ENCODE data around the gene CABP7.
A peak's percentile ranks its signal among the peaks of the same experiment; 100 is the strongest.

Gene CABP7

DNA sequence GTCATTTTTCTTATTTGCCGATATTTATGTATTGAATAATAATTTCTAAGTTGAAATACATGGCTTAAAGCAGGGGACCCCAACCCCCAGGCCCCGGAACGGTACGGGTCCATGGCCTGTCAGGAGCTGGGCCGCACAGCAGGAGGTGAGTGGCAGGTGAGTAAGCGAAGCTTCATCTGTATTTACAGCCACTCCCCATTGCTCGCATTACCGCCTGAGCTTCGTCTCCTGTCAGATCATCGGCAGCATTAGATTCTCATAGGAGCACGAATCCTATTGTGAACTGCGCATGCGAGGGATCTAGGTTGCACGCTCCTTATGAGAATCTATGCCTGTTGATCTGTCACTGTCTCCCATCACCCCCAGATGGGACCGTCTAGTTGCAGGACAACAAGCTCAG is 42.5 kb downstream of the CABP7 start:
- Histone ChIP-seq H4K20me1 (peaks cover 5% of the 10 kb centered on the region; the same call in 1 of the 2 replicates), H3K4me1 (peaks cover 56% of the 10 kb centered on the region), H3K36me3 (no peaks in the 10 kb centered on the region), H3K4me3 (no peak overlapping the region), H3K9ac (no peak overlapping the region), H3K4me2 (no peak overlapping the region), H3K9me3 (no peaks in the 10 kb centered on the region), H3K27me3 (no peaks in the 10 kb centered on the region), H3K27ac (no peak overlapping the region)
- TF ChIP-seq Cebpa-rat (IDR thresholded peaks at IDR 0.05) = no peak

DNA sequence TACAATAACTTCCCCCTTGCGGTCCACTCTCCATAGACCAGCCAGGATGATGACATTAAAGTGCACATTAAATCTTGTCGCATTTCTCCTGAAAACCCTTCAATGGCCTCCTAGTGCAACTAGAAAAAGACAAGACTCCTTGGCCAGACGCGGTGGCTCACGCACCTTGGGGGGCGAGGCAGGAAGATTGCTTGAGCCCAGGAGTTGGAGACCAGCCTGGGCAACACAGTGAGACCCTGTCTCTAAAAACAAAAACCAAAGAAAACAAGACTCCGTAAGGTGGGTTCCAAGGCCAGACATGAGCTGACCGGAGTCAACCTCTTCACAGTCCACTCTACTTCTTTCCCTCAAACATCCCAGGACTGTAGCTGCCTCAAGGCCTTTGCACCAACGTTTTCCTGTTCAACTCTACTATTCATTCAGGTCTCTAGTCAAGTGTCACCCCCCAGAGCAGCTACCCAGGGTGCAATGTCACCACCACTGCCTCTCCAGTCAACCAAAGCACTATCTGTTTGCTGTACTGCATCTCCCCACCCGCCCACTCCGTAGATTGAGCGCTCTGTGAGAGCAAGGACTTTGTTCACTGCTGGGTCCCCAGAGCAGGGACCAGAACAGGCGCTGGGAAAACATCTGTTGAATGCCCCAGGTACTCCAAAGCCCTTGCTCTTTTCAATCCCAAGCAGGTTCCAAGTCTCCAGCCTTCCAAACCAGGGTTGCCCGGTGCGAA is 46.3 kb downstream of the CABP7 start:
- peak overlapping the region; percentile 87 for H3K4me3 ChIP-seq
- peaks cover 26% of the 10 kb centered on the region for H4K20me1 ChIP-seq
- H3K4me2 ChIP-seq = peak overlapping the region; percentile 93
- H3K36me3 ChIP-seq = peaks cover 27% of the 10 kb centered on the region
- H3K4me1 ChIP-seq = peaks cover 37% of the 10 kb centered on the region
- H3K27me3 ChIP-seq = no peaks in the 10 kb centered on the region
- peak overlapping the region; percentile 93 for H3K9ac ChIP-seq
- no peak for TF ChIP-seq Cebpa-rat (IDR thresholded peaks at IDR 0.05)
- H3K27ac ChIP-seq = peak overlapping the region; percentile 90
- no peaks in the 10 kb centered on the region for H3K9me3 ChIP-seq

DNA sequence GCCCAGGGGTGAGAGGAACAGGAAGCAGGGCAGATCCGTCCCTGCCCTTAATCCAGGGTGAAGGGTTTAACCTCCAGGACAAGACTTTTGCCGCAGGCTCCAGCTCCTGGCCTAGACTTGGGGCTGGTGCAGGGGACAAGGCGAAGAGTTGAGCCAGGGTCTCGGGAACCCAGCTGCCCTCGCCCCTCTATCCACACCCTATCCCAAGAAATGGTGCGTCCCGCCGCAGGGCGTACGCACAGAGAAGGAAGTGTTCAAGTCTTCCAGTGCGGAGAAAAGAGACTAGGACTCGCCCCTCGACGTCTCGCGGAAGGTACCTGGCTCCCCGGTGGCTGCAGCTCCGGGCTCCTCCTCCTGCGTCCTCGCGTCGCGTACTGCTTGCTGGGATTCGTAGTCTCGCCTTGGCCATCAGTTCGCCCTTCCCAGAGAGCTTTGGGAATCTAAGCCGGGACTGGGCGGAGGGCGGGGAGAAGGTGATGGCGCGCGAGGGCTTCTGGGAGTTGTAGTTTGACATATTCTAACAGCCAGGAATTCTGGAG is 46.9 kb downstream of the CABP7 start, which contains the start of gene ZMAT5:
Gene ZMAT5, minus strand, starts transcription at position 376 of the 539 bp plus-strand sequence. CDS start 18,463 bp downstream, outside the sequence.
- Histone ChIP-seq H3K9me3 (no peaks in the 10 kb centered on the region), H3K27ac (peak within 1 kb of the TSS; percentile 90), H3K4me1 (peaks cover 37% of the 10 kb centered on the region), H3K4me2 (peak within 1 kb of the TSS; percentile 93), H4K20me1 (peaks cover 26% of the 10 kb centered on the region), H3K36me3 (peaks cover 33% of the 10 kb centered on the region), H3K27me3 (no peaks in the 10 kb centered on the region), H3K9ac (peak within 1 kb of the TSS; percentile 93), H3K4me3 (peak within 1 kb of the TSS; percentile 87)
- no peak for TF ChIP-seq Cebpa-rat (IDR thresholded peaks at IDR 0.05)

DNA sequence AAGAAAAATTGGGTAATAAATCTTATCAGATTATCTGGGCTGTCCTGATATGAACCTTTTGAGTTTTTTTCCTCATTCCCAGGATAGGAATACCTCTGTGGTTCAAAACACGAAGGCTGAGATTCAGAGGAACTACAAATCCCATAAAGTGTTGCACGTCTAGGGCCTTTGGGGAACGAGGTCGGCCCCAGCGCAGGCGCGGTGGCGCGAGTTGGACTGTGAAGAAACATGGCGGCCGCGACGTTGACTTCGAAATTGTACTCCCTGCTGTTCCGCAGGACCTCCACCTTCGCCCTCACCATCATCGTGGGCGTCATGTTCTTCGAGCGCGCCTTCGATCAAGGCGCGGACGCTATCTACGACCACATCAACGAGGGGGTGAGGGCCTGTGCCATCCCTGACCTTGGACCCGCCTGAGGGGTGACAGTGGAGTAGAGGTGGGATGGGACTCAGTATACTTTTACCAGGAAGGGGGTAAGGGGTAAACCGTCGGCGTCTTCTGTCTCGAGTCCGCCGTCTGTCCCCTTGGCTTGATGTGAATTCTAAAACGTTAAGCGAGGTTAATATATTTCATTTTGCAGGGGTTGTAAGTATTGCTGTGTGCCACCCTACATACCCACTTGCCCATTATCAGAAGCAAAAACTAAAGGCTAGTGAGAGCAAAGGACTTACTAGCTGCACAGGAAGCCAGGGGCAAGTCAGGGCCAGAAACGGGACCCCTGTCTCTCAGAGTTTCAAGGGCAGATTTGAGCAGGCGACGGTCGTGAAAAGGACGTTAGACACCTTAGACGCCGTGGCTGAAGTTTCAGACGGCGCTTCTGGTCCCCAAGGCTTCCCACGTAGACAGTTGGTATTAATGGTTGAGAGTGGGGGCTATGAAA is 47.6 kb downstream of the CABP7 start, which contains the start of gene UQCR10:
Gene UQCR10, plus strand, starts transcription at position 199 of the 881 bp plus-strand sequence. Its CDS starts 30 bp downstream, at position 229.
- H3K4me3 ChIP-seq = peak within 1 kb of the TSS; percentile 87
- no peak for TF ChIP-seq Cebpa-rat (IDR thresholded peaks at IDR 0.05)
- peaks cover 26% of the 10 kb centered on the region for H4K20me1 ChIP-seq
- H3K9ac ChIP-seq = peak within 1 kb of the TSS; percentile 93
- H3K27ac ChIP-seq = peak within 1 kb of the TSS; percentile 90
- H3K4me2 ChIP-seq = peak within 1 kb of the TSS; percentile 93
- no peaks in the 10 kb centered on the region for H3K9me3 ChIP-seq
- no peaks in the 10 kb centered on the region for H3K27me3 ChIP-seq
- peaks cover 37% of the 10 kb centered on the region for H3K4me1 ChIP-seq
- peaks cover 33% of the 10 kb centered on the region for H3K36me3 ChIP-seq

DNA sequence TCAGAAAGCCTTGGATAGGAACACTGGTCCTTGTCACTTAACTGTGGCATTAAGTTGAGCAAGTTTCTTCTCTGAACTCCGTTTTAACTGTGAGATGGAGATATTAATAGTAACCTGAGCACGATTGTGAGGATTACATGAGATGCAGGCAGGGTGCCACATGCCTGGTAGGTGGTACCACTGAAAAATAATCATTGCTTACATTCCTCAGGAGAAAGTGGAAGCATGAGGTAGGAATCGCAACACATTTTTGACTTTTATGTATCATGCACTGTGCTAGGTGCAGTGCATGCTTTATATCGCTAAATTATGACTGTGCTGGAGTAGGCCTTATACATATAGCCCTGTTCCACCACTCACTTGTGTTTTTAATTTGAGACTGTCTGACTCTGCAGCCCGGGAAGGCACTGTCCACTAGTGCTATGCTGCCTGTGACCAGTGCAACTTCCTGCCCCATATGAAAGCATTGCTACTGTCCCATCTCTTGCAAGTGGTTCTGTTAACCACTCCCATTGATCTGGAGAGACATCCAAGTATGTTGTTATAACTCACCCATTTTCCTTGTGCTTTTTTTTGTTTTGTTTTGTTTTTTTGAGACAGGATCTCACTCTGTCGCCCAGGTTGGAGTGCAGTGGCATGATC is 48.4 kb downstream of the CABP7 start:
- Histone ChIP-seq H3K9ac (peak overlapping the region; percentile 93), H3K36me3 (peaks cover 33% of the 10 kb centered on the region), H3K27me3 (no peaks in the 10 kb centered on the region), H3K4me1 (peaks cover 37% of the 10 kb centered on the region), H3K4me3 (peak overlapping the region; percentile 87), H3K9me3 (no peaks in the 10 kb centered on the region), H4K20me1 (peaks cover 26% of the 10 kb centered on the region), H3K4me2 (peak overlapping the region; percentile 93), H3K27ac (peak overlapping the region; percentile 90)
- TF ChIP-seq Cebpa-rat (IDR thresholded peaks at IDR 0.05) = no peak

DNA sequence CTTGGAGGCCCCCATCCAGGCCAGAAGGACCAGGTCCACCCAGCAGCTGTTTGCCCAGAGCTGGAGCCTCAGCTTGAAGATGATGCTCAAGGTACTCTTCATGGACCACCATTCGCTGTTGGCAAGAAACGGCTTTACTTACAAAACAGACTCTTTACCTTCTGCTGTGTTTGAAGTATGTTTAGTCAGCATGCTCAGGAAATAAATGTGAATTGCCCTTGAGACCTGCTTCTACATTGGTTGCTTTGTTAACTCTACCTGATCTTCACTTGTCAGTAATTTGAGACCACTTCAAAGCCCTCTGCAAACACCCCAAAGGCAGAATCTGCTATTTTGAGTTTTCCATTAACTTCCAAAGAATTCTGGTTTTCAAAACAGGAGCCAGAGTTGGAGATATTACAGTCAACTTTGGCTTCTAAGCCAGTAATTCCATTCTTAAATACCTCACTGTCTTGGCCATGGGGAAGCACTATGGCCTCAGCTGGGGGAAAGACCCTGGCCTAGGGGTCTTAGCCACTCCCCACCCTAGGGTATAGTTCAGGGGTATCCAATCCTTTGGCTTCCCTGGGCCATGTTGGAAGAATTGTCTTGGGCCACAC is 50.0 kb downstream of the CABP7 start:
- H3K4me2 ChIP-seq = no peak overlapping the region
- H3K9me3 ChIP-seq = no peaks in the 10 kb centered on the region
- no peaks in the 10 kb centered on the region for H3K27me3 ChIP-seq
- peaks cover 27% of the 10 kb centered on the region for H3K4me1 ChIP-seq
- H3K36me3 ChIP-seq = peaks cover 33% of the 10 kb centered on the region
- H3K4me3 ChIP-seq = no peak overlapping the region
- no peak for TF ChIP-seq Cebpa-rat (IDR thresholded peaks at IDR 0.05)
- H3K27ac ChIP-seq = no peak overlapping the region
- H3K9ac ChIP-seq = no peak overlapping the region
- H4K20me1 ChIP-seq = peaks cover 26% of the 10 kb centered on the region

DNA sequence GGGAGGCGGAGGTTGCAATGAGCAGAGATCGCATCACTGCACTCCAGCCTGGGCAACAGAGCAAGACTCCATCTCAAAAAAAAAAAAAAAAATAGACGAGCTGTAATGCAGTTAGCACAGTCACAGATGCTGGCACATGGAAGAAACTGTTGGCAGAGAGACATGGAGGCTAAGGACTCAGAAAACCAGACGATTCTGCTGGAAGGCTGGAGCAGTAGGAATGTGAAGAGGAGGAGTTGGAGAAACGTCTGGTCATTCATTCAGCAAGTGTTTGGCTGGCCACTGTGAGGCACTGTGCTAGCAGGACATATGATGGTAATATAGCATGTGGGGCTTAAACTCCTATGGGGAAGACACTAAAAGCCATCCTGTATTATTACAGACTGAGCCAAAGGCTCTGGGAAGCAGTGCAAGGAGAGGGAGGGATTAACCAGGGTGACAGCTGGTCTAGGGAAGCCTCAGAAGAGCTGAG is 52.4 kb downstream of the CABP7 start:
- Histone ChIP-seq H3K4me1 (peaks cover 16% of the 10 kb centered on the region), H3K9ac (no peak overlapping the region), H3K4me2 (no peak overlapping the region), H4K20me1 (peaks cover 26% of the 10 kb centered on the region), H3K9me3 (no peaks in the 10 kb centered on the region), H3K27me3 (no peaks in the 10 kb centered on the region), H3K4me3 (no peak overlapping the region), H3K36me3 (peaks cover 33% of the 10 kb centered on the region), H3K27ac (no peak overlapping the region)
- TF ChIP-seq Cebpa-rat (IDR thresholded peaks at IDR 0.05) = no peak

DNA sequence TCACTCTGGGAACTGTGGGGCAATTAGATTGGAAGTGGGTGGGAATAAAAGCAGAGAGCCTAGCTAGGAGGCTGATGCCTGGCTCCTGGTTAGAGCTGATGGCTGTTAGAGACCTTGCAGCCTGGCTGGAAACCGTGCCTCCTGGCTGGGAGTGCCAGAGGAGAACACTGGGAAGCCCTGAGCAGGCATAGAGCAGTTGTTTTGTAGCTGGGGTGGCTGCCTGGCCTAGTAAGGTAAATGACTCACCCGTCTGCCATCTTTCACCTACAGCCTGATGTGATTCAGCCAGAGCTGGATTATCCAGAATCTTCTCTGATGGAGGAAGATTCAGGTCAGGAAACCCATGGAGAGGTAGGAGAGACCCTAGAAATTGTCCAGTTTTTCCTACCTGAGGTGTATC is 53.4 kb downstream of the CABP7 start:
- H3K27me3 ChIP-seq = no peaks in the 10 kb centered on the region
- no peak for TF ChIP-seq Cebpa-rat (IDR thresholded peaks at IDR 0.05)
- H3K36me3 ChIP-seq = peaks cover 33% of the 10 kb centered on the region
- no peak overlapping the region for H3K9ac ChIP-seq
- H3K4me3 ChIP-seq = no peak overlapping the region
- H4K20me1 ChIP-seq = peaks cover 19% of the 10 kb centered on the region
- no peaks in the 10 kb centered on the region for H3K9me3 ChIP-seq
- peaks cover 10% of the 10 kb centered on the region for H3K4me1 ChIP-seq
- no peak overlapping the region for H3K4me2 ChIP-seq
- H3K27ac ChIP-seq = no peak overlapping the region

DNA sequence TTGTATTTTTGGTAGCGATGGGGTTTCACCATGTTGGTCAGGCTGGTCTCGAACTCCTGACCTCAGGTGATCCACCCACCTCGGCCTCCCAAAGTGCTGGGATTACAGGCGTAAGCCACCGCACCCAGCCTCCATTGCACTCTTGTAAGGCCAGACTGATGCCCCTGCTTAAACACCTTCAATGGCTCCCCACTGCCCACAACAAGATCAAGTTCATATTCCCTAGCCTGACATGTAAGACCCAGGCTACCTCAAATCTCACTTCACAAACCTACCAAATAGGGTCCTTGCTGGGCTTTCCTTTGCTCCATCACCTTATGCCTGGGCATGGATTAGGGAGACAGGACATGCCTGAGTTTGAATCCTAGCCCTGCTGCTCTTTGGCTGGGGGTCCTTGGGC is 60.4 kb downstream of the CABP7 start:
- Histone ChIP-seq H3K4me1 (peaks cover 15% of the 10 kb centered on the region), H3K4me3 (no peak overlapping the region), H4K20me1 (no peaks in the 10 kb centered on the region), H3K36me3 (no peaks in the 10 kb centered on the region), H3K4me2 (no peak overlapping the region), H3K27ac (no peak overlapping the region), H3K9me3 (no peaks in the 10 kb centered on the region), H3K27me3 (no peaks in the 10 kb centered on the region), H3K9ac (no peak overlapping the region)
- no peak for TF ChIP-seq Cebpa-rat (IDR thresholded peaks at IDR 0.05)

Data from BLaER1 (cell line).